ENCODE data around the gene CNNM2. TPM values are rescaled to one million over a fixed set of nuclear protein-coding genes. Genes with fewer than 3 reads are reported as not detected.

CNNM2 gene
- total and polyA plus RNA-seq, 2 experiments from 2014 or later = 1.0 to 5.7 TPM

DNA sequence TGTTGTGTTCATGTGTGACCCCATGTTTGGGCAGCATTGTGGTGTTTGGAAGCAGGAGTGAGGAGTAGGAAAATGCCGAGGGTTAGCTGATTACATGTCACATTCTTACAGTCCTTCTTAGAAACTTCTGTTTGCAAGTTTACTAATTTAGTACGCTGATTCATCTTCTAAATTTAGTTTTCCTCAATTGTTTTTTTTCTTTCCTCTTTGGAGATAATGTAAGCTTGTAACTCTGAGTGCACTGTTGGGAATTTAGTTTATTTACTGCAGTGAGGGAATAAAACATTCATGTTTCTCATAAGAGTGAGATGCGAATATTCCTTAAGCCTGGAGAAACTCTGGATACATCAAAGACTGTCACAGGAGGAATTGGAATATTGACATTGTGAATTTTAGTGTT, 139.9 kb downstream of the CNNM2 start:
- no peaks in the 10 kb centered on the region for H3K9me2 ChIP-seq (ENCODE audit: insufficient read depth)
- no peaks in the 10 kb centered on the region; the same call in 1 of the 2 replicates for H3K36me3 ChIP-seq (ENCODE audit: low read depth)
- H3K4me1 ChIP-seq (ENCODE audit: insufficient read depth) = no peaks in the 10 kb centered on the region
- no peak for DNase-seq
- H3K9ac ChIP-seq = no peak overlapping the region
- peaks cover 5% of the 10 kb centered on the region; the same call in 1 of the 2 replicates for H3F3A ChIP-seq (ENCODE audit: insufficient read depth)
- H4K20me1 ChIP-seq (ENCODE audit: insufficient read depth) = no peaks in the 10 kb centered on the region
- H3K4me3 ChIP-seq = no peak overlapping the region
- H3K27me3 ChIP-seq (replicated peaks; ENCODE audit: insufficient read depth) = no peaks in the 10 kb centered on the region
- no peak overlapping the region for H3K27ac ChIP-seq
- in situ Hi-C loops (cut with MboI) = loop anchor here (10.0 to 25.0 kb wide), 2 partner anchors 133 to 321 kb away; partner anchors contain the start of gene WBP1L
- WGBS, 2 experiments (ENCODE audit: low coverage in 1 of 2, low lambda C conversion rate in 2 of 2, missing lambda C conversion rate in 2 of 2) = 71 to 74% methylated on average over 3 of the region's 3 CpGs
- no peaks in the 10 kb centered on the region for H3K79me2 ChIP-seq (ENCODE audit: insufficient read depth)
- no peak overlapping the region for H2AFZ ChIP-seq
- TF ChIP-seq EZH2phosphoT487 (IDR thresholded peaks at IDR 0.05; ENCODE audit: insufficient read depth, low read depth) = no peak
- H3K9me3 ChIP-seq (ENCODE audit: low read depth) = no peaks in the 10 kb centered on the region
- H3K4me2 ChIP-seq (ENCODE audit: unreplicated experiment) = no peak overlapping the region

DNA sequence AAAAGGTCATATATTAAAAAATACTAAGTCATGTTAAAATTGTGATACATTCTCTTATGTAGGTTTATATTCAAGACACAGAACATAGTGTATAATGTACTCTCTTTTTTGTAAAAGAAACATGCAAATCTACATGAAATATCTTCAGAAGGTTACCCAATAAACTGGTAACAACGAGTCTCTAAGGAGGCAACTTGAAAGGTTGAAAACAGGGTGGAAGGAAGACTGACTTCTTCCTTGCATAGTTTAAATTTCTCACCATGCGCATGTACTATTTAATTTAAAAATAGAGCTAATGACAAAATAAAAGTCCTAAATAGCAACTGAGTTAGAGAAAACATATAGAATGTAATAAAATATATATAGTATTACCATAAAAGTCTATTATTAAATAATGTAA, 142.5 kb downstream of the CNNM2 start:
- no peaks in the 10 kb centered on the region for H3K9me3 ChIP-seq (ENCODE audit: low read depth)
- no peak for TF ChIP-seq EZH2phosphoT487 (IDR thresholded peaks at IDR 0.05; ENCODE audit: insufficient read depth, low read depth)
- no peak for TF ChIP-seq EZH2 (IDR thresholded peaks at IDR 0.05; ENCODE audit: insufficient read depth, poor library complexity, severe bottlenecking)
- H3K4me3 ChIP-seq = no peak overlapping the region
- H3F3A ChIP-seq (ENCODE audit: insufficient read depth) = peaks cover 5% of the 10 kb centered on the region; the same call in 1 of the 2 replicates
- no peaks in the 10 kb centered on the region for H3K4me1 ChIP-seq (ENCODE audit: insufficient read depth)
- no peak overlapping the region for H2AFZ ChIP-seq
- in situ Hi-C loops (cut with MboI) = loop anchor here (25.0 kb wide), 1 partner anchor 323 kb away; the partner anchor contains the start of gene WBP1L
- no peak overlapping the region for H3K4me2 ChIP-seq (ENCODE audit: unreplicated experiment)
- no peaks in the 10 kb centered on the region for H3K9me2 ChIP-seq (ENCODE audit: insufficient read depth)
- no peaks in the 10 kb centered on the region; the same call in 1 of the 2 replicates for H3K36me3 ChIP-seq (ENCODE audit: low read depth)
- no peak overlapping the region for H3K27ac ChIP-seq
- no peak for DNase-seq
- no peaks in the 10 kb centered on the region for H4K20me1 ChIP-seq (ENCODE audit: insufficient read depth)
- no peak overlapping the region for H3K9ac ChIP-seq
- H3K27me3 ChIP-seq (replicated peaks; ENCODE audit: insufficient read depth) = no peaks in the 10 kb centered on the region
- no peaks in the 10 kb centered on the region for H3K79me2 ChIP-seq (ENCODE audit: insufficient read depth)
- WGBS, 2 experiments (ENCODE audit: low coverage in 1 of 2, low lambda C conversion rate in 2 of 2, missing lambda C conversion rate in 2 of 2) = 79 to 88% methylated on average over 2 of the region's 2 CpGs

DNA sequence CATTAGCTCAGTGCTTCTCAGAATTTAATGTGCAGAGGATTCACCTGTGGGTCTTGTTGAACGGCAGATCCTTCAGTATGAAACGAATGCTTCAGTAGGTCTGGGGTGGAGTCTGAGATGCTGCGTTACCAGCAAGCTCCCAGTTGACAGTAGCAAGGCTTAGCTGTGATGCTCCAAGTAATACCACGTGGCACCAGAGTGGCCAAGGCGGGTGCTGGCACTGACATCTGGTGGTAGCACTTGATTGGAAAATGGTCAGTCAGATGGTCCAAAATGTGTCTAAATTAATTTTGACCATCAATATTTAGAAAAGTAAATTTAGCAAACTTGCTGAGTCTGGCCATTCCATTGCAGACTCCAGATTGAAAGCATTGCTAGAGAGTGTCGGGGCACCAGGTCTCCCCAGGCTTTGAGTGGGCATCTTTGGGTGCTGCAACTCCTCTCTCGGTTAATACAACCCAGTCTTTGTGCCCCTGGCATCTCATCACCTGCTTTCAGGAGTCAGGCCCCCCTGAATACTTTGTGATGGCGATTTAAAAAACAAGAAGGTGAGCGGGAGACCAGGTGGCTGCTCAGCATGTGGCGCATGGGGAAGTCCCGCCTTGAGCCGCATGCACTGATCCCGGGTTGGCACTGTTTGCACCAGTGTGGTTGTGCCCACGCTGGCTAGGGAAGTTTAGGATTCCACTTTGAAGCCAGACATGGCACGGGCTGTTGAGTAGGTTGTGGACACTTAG, 144.9 kb downstream of the CNNM2 start:
- H3K36me3 ChIP-seq (ENCODE audit: low read depth) = no peaks in the 10 kb centered on the region; the same call in 1 of the 2 replicates
- no peaks in the 10 kb centered on the region for H3K9me2 ChIP-seq (ENCODE audit: insufficient read depth)
- TF ChIP-seq EZH2phosphoT487 (IDR thresholded peaks at IDR 0.05; ENCODE audit: insufficient read depth, low read depth) = no peak
- no peak for TF ChIP-seq EZH2 (IDR thresholded peaks at IDR 0.05; ENCODE audit: insufficient read depth, poor library complexity, severe bottlenecking)
- H3K27ac ChIP-seq = no peak overlapping the region
- H3K79me2 ChIP-seq (ENCODE audit: insufficient read depth) = no peaks in the 10 kb centered on the region
- peaks cover 4% of the 10 kb centered on the region; the same call in 1 of the 2 replicates for H3F3A ChIP-seq (ENCODE audit: insufficient read depth)
- no peaks in the 10 kb centered on the region for H3K4me1 ChIP-seq (ENCODE audit: insufficient read depth)
- H3K9ac ChIP-seq = no peak overlapping the region
- no peaks in the 10 kb centered on the region for H4K20me1 ChIP-seq (ENCODE audit: insufficient read depth)
- H2AFZ ChIP-seq = no peak overlapping the region
- in situ Hi-C loops (cut with MboI) = loop anchor here (25.0 kb wide), 1 partner anchor 326 kb away; the partner anchor contains the start of gene WBP1L
- no peaks in the 10 kb centered on the region for H3K9me3 ChIP-seq (ENCODE audit: low read depth)
- no peak overlapping the region for H3K4me2 ChIP-seq (ENCODE audit: unreplicated experiment)
- DNase-seq = peak; percentile 30
- H3K27me3 ChIP-seq (replicated peaks; ENCODE audit: insufficient read depth) = no peaks in the 10 kb centered on the region
- H3K4me3 ChIP-seq = no peak overlapping the region
- 70 to 74% methylated on average over 15 of the region's 15 CpGs for WGBS, 2 experiments (ENCODE audit: low coverage in 1 of 2, low lambda C conversion rate in 2 of 2, missing lambda C conversion rate in 2 of 2)

DNA sequence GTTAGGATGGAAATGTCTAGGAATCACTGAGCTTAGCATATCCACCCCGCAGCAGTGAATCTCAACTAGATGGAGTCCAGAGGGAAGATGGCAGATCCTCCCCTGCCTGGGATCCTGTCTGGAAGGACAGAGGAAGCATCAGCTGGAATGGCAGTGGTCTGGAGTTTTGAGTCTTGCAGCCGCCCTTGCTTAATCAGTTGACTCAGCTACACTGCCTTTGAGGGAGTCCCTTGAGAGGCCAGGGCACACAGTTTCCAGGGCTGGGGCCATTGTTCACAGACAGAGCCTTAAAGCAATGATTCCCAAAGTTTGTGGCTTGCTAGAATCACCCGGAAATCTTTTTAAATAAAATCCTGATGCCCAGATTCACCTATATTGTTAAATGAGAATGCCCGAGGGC, 146.9 kb downstream of the CNNM2 start:
- Histone ChIP-seq H3K9me2 (ENCODE audit: insufficient read depth) (no peaks in the 10 kb centered on the region), H3K79me2 (ENCODE audit: insufficient read depth) (no peaks in the 10 kb centered on the region), H2AFZ (no peak overlapping the region), H3F3A (ENCODE audit: insufficient read depth) (no peaks in the 10 kb centered on the region), H3K27me3 (replicated peaks; ENCODE audit: insufficient read depth) (no peaks in the 10 kb centered on the region), H3K36me3 (ENCODE audit: low read depth) (no peaks in the 10 kb centered on the region), H3K27ac (no peak overlapping the region), H3K9me3 (ENCODE audit: low read depth) (no peaks in the 10 kb centered on the region), H3K4me2 (ENCODE audit: unreplicated experiment) (no peak overlapping the region), H3K9ac (no peak overlapping the region), H4K20me1 (ENCODE audit: insufficient read depth) (no peaks in the 10 kb centered on the region), H3K4me3 (no peak overlapping the region), H3K4me1 (ENCODE audit: insufficient read depth) (no peaks in the 10 kb centered on the region)
- no peak for TF ChIP-seq EZH2 (IDR thresholded peaks at IDR 0.05; ENCODE audit: insufficient read depth, poor library complexity, severe bottlenecking)
- TF ChIP-seq EZH2phosphoT487 (IDR thresholded peaks at IDR 0.05; ENCODE audit: insufficient read depth, low read depth) = no peak
- DNase-seq = peak; percentile 22
- WGBS, 2 experiments (ENCODE audit: low coverage in 1 of 2, low lambda C conversion rate in 2 of 2, missing lambda C conversion rate in 2 of 2) = 78 to 84% methylated on average over 4 of the region's 4 CpGs
- in situ Hi-C loops (cut with MboI) = loop anchor here (25.0 kb wide), 1 partner anchor 328 kb away; the partner anchor contains the start of gene WBP1L
